Measurements from ENCODE around the gene CAMK2B.
"Not testable (repeated sequence)": the region's sequence is repeated elsewhere in the genome, so short reads cannot be mapped to it uniquely, and the experiment has no call there.

The CAMK2B gene

GRCh38 chr7:44215531-44215930 lies 109.9 kb downstream of the CAMK2B start:
- no peak for DNase-seq (ENCODE audit: low spot score)

GRCh38 chr7:44213877-44214388 lies 111.5 kb downstream of the CAMK2B start:
- DNase-seq (ENCODE audit: low spot score): no peak

- no peak for DNase-seq (ENCODE audit: low spot score)
Observed at GRCh38 chr7:44213206-44213876, 112.1 kb downstream of the CAMK2B start.

- DNase-seq (ENCODE audit: low spot score): no peak
Observed at GRCh38 chr7:44212581-44213184, 112.7 kb downstream of the CAMK2B start.

- no peak for DNase-seq (ENCODE audit: low spot score)
Observed at GRCh38 chr7:44212018-44212417, 113.4 kb downstream of the CAMK2B start.

GRCh38 chr7:44211126-44211675 lies 114.2 kb downstream of the CAMK2B start:
- DNase-seq (ENCODE audit: low spot score): no peak

- DNase-seq (ENCODE audit: low spot score): no peak
Observed at GRCh38 chr7:44210107-44210506, 115.3 kb downstream of the CAMK2B start.

- no peak for DNase-seq (ENCODE audit: low spot score)
Observed at GRCh38 chr7:44208085-44208484, 117.3 kb downstream of the CAMK2B start.

- DNase-seq (ENCODE audit: low spot score): no peak
Observed at GRCh38 chr7:44206008-44206407, 119.4 kb downstream of the CAMK2B start.

- DNase-seq (ENCODE audit: low spot score): no peak
Observed at GRCh38 chr7:44201813-44202212, 123.6 kb downstream of the CAMK2B start.

GRCh38 chr7:44200699-44201461 lies 124.5 kb downstream of the CAMK2B start, which contains the start of gene YKT6:
Gene YKT6, plus strand, starts transcription at chr7:44200978. Its CDS starts 158 bp downstream, at chr7:44201136.
- peak; percentile 81 for DNase-seq (ENCODE audit: low spot score)

- not testable (repeated sequence) for DNase-seq (ENCODE audit: low spot score)
Observed at GRCh38 chr7:44200163-44200562, 125.2 kb downstream of the CAMK2B start.

- no peak for DNase-seq (ENCODE audit: low spot score)
Observed at GRCh38 chr7:44197474-44197873, 127.9 kb downstream of the CAMK2B start.

GRCh38 chr7:44196450-44196872 lies 128.9 kb downstream of the CAMK2B start:
- no peak for DNase-seq (ENCODE audit: low spot score)

- DNase-seq (ENCODE audit: low spot score): no peak
Observed at GRCh38 chr7:44195889-44196288, 129.5 kb downstream of the CAMK2B start.

GRCh38 chr7:44194562-44195145 lies 130.7 kb downstream of the CAMK2B start:
- no peak for DNase-seq (ENCODE audit: low spot score)

- no peak for DNase-seq (ENCODE audit: low spot score)
Observed at GRCh38 chr7:44194069-44194468, 131.3 kb downstream of the CAMK2B start.

GRCh38 chr7:44193011-44193802 lies 132.2 kb downstream of the CAMK2B start:
- no peak for DNase-seq (ENCODE audit: low spot score)

GRCh38 chr7:44191171-44191570 lies 134.2 kb downstream of the CAMK2B start:
- no peak for DNase-seq (ENCODE audit: low spot score)

- no peak for DNase-seq (ENCODE audit: low spot score)
Observed at GRCh38 chr7:44189993-44190872, 135.2 kb downstream of the CAMK2B start.

All from hematopoietic multipotent progenitor cell treated with erythropoietin and hydrocortisone succinate and interleukin-3 and kit ligand, for 17 days (in vitro differentiated cells).